ENCODE data around the gene RECQL. TPM values are rescaled to one million over a fixed set of nuclear protein-coding genes. Genes with fewer than 3 reads are reported as not detected.

Gene RECQL
- 42.5 and 122 TPM in 2 replicates for total RNA-seq

DNA sequence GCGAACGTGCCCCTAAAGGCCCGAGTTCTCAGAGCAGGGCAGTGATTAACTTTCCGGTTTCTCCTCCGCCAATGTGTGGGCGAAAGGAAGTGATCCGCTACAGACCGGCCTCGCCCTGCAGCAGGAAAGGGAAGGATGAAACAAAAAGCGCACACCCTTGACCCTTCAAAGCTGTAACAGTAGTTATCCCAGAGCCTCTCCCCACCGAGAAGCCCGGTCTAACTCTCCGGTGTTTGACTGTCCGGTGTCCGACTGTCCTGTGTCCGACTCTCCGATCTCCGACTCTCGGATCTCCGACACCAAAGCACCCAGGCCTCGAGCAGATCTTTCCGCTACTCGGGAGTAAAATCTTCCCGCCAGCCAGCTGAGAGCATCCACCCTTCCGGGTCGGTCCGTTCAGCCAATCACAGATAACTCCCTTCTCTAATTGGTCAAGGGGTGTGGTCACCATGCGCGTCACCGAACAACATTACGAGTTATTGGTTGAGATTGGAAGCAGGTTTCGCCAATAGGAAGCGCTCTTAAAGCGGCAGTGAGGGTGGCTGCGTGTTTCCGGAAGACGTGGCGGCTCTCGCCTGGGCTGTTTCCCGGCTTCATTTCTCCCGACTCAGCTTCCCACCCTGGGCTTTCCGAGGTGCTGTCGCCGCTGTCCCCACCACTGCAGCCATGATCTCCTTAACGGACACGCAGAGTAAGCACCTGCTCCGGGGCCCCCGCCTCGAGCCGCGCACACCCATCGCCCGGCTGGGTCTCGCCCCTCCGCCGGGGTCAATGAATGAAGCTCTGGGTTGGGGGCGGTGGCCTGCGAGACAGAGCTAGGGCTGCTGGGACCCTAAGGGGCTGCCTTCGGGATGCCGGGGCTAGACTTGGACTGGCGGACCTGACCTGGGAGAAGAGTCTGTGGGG, at the start of gene RECQL, which contains the start of gene GOLT1B:
Gene RECQL (minus strand): TSS at position 378 of the 906 bp plus-strand sequence. CDS start 2,065 bp downstream, outside the sequence.
Gene GOLT1B (plus strand): TSS at position 532 of the 906 bp plus-strand sequence. CDS start 135 bp downstream, at position 667.

GRCh38 chr12:21526053-21526452, 24.6 kb upstream of the RECQL start, which contains the start of gene SPX:
Gene SPX (plus strand): TSS chr12:21526296. CDS start chr12:21526473, 177 bp downstream.

Other genes starting within 250 kb of the RECQL start
- 0.22 and 0.29 TPM in 2 replicates for gene SLCO1A2, start 166.7 kb downstream of the RECQL start, total RNA-seq
- not detected in 2 replicates for gene IAPP, start 128.7 kb downstream of the RECQL start, total RNA-seq
- 17.3 and 20.6 TPM in 2 replicates for gene PYROXD1, start 64.0 kb downstream of the RECQL start, total RNA-seq
- gene GOLT1B, start 154 bp upstream of the RECQL start, total RNA-seq: 66.5 and 106 TPM in 2 replicates
- gene SPX, start 24.7 kb upstream of the RECQL start, total RNA-seq: 0.29 and 0.44 TPM in 2 replicates
- gene GYS2, start 103.2 kb upstream of the RECQL start, total RNA-seq: not detected in 2 replicates
- gene LDHB, start 156.2 kb upstream of the RECQL start, total RNA-seq: 375 and 574 TPM in 2 replicates